Adipocyte (in vitro differentiated cells): ENCODE data around the gene TMEM106A.
A peak's percentile ranks its signal among the peaks of the same experiment; 100 is the strongest.
"Not testable (repeated sequence)": the region's sequence is repeated elsewhere in the genome, so short reads cannot be mapped to it uniquely, and the experiment has no call there.

ENCODE experiments used
- DNase-seq: peaks from one replicate; pipeline ENCODE4 v3.0.0-alpha.2; 2015; ENCODE audit warnings: low read depth
- H3K27me3 ChIP-seq: replicated peaks from 2 replicates; pipeline ENCODE4 v1.7.0; 2013; ENCODE audit warnings: mild to moderate bottlenecking, low read length, moderate library complexity; ENCODE audit not compliant: control insufficient read depth, insufficient read depth
- H3K36me3 ChIP-seq: 2 replicates; pipeline ENCODE4 v1.7.0; 2013; ENCODE audit warnings: low read length, mild to moderate bottlenecking, moderate library complexity; ENCODE audit not compliant: control insufficient read depth, insufficient read depth, severe bottlenecking
- H3K4me1 ChIP-seq: 2 replicates; pipeline ENCODE4 v1.7.0; 2013; ENCODE audit warnings: mild to moderate bottlenecking, low read length, moderate library complexity; ENCODE audit not compliant: control insufficient read depth, insufficient read depth
- H3K4me3 ChIP-seq: 2 replicates; pipeline ENCODE4 v1.7.0; 2013; ENCODE audit warnings: mild to moderate bottlenecking, low read length, moderate library complexity
- H3K9ac ChIP-seq: 2 replicates; pipeline ENCODE4 v1.7.0; 2013; ENCODE audit warnings: mild to moderate bottlenecking, low read length, moderate library complexity
- H3K9me3 ChIP-seq: 2 replicates; pipeline ENCODE4 v1.7.0; 2013; ENCODE audit warnings: mild to moderate bottlenecking, low read length, moderate library complexity; ENCODE audit not compliant: control insufficient read depth

The TMEM106A gene

DNA sequence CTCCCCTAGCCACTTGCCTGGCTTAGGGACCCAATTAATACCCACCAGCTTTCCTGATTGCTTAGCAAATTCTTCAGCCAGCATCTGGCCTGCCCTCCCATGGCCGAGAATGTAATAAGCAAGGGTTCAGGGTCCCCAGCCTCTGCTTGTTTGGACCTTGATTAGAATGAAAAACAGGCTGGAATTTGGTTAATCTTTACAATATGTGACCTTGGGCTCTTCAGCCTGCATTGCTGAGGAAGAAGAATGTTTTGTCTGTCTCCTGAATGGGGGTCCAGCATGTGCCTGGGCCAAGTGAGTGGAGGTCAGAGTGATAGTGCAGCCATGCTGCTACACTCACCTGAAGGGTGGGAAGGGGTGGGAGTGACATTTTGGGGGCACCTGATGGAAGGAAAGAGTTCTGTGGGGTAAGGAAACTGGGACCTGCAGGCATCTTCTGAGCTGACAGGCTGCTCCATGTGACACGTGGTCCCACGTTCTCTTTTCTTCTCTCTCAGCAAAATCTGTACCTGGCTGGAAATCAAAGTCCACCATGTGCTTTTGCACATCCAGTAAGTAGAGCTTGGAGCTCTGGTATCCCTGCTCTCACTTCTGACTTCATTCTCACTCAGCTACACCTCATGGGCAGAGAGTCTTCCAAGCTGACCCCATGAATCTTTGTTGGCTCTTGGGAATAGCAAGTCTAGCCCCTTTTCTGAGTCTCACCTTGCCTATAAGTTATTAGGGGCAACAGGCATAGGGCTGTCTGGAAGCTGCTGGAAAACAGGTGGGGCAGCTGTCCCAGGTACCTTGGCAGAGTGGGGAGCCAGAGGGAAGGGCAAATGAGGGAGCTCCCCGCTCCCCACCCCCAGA is 5.3 kb downstream of the TMEM106A start:
- Histone ChIP-seq H3K4me1 (peaks cover 16% of the 10 kb centered on the region), H3K9ac (no peak overlapping the region), H3K9me3 (no peaks in the 10 kb centered on the region), H3K4me3 (no peak overlapping the region), H3K27me3 (no peaks in the 10 kb centered on the region), H3K36me3 (peaks cover 16% of the 10 kb centered on the region)
- no peak for DNase-seq

DNA sequence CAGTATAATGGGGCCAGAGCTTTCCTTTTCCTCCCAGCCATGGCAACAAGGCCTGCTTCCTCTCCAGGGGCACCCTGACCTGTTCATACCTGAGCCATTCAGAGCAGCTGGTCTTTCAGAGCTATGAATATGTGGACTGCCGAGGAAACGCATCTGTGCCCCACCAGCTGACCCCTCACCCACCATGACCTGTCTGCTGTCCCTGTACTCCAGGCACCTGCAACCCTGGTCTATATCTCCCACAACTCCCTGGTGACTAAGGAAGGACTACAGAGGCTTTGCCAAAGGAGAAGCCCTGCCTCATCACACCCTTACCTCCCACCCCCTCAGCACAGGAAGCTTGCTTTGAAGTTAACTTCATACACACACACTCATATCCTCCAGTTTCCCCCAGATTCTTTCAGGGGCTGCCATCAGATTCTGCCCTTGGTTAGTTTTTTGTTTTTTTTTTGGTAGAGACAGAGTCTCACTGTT is 6.0 kb downstream of the TMEM106A start:
- no peaks in the 10 kb centered on the region for H3K27me3 ChIP-seq
- DNase-seq = no peak
- H3K9ac ChIP-seq = no peak overlapping the region

GRCh38 chr17:43219001-43219400 is 7.3 kb downstream of the TMEM106A start:
- H3K4me1 ChIP-seq = peaks cover 5% of the 10 kb centered on the region
- DNase-seq = no peak
- peaks cover 16% of the 10 kb centered on the region for H3K36me3 ChIP-seq
- H3K27me3 ChIP-seq = no peaks in the 10 kb centered on the region
- no peaks in the 10 kb centered on the region for H3K9me3 ChIP-seq
- no peak overlapping the region for H3K4me3 ChIP-seq
- H3K9ac ChIP-seq = no peak overlapping the region

More for the DNA sequence above, 6.0 kb downstream of the TMEM106A start:
- Histone ChIP-seq H3K4me3 (no peak overlapping the region), H3K9me3 (no peaks in the 10 kb centered on the region), H3K4me1 (peaks cover 9% of the 10 kb centered on the region), H3K36me3 (peaks cover 16% of the 10 kb centered on the region)

DNA sequence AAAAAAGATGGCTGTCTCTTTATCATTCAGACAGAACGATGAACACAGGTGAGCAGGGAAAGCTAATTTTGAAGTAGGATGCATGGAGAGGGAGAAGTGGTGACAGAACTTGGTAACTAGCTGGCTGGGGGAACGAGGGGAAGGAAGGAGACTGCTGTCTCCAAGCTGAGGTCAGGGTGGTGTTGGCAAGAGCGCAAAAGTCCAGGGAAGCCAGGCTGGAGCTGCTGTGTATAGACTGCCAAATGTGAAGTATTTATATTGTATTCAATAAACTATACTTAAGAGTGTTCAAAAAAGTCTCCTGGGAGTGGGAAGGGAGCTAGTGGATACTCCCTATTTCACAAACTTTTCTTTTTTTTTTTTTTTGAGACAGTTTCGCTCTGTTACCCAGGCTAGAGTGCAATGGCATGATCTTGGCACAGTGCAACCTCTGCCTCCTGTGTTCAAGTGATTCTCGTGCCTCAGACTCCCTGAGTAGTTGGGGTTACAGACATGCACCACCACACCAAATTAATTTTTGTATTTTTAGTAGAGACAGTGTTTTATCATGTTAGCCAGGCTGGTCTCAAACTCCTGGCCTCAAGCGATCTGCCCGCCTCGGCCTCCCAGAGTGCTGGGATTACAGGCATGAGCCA is 8.2 kb downstream of the TMEM106A start:
- H3K4me3 ChIP-seq = no peak overlapping the region
- no peak overlapping the region for H3K9ac ChIP-seq
- H3K27me3 ChIP-seq = no peaks in the 10 kb centered on the region
- H3K36me3 ChIP-seq = peaks cover 20% of the 10 kb centered on the region
- H3K4me1 ChIP-seq = peaks cover 5% of the 10 kb centered on the region
- DNase-seq = no peak
- no peaks in the 10 kb centered on the region for H3K9me3 ChIP-seq

- Histone ChIP-seq H3K9me3 (no peaks in the 10 kb centered on the region), H3K4me1 (peaks cover 5% of the 10 kb centered on the region), H3K4me3 (no peak overlapping the region), H3K27me3 (no peaks in the 10 kb centered on the region), H3K9ac (no peak overlapping the region), H3K36me3 (peaks cover 20% of the 10 kb centered on the region)
- no peak for DNase-seq
Measured at GRCh38 chr17:43220511-43221125, 8.9 kb downstream of the TMEM106A start.

DNA sequence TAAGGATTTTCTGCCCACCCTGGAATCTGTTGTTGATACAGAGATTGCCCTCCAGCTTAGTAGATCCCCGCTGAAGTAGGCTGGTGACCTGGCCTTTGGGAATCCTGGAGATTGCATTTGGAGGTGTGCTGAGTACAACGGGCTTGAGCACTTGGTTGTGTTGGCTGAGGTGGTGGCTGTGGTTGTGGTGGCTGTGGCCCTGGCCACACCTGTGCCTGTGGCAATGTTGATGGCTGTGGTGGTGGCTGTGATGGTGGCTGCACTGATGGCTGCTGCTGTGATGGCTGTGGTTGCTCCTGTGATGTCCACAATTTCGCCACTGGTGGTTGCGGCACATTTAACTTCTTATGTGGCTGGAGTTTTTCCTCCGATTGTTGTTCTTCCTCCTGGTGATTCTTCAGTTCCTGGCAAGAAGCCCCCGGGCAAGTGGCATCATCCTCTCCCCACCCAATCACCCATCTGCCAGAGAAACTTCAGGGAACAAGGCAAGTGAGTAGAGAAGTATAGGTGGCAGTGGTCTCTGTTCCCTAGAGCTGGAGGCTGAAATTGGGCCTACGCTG is 12.6 kb downstream of the TMEM106A start:
- Histone ChIP-seq H3K4me3 (no peak overlapping the region), H3K36me3 (peaks cover 4% of the 10 kb centered on the region), H3K9me3 (no peaks in the 10 kb centered on the region), H3K27me3 (no peaks in the 10 kb centered on the region), H3K9ac (no peak overlapping the region), H3K4me1 (peaks cover 5% of the 10 kb centered on the region)
- no peak for DNase-seq

DNA sequence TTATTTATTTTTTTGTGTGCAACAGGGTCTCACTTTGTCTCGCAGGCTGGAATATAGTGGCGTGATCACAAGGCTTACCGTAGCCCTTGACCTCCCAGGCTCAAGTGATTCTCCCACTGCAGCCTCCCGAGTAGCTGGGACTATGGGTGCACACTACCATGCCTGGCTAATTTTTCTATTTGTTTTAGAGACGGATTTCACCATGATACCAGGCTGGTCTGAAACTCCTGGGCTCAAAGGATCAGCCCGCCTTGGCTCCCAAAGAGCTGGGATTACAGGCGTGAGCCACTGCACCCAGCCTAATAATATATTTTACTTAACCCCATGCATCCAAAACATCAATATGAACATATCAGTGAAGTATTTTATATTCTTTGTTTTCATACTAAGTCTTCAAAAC is 14.7 kb downstream of the TMEM106A start:
- H3K36me3 ChIP-seq = peaks cover 4% of the 10 kb centered on the region
- no peaks in the 10 kb centered on the region for H3K9me3 ChIP-seq
- no peaks in the 10 kb centered on the region for H3K4me1 ChIP-seq

GRCh38 chr17:43228020-43228782 is 16.5 kb downstream of the TMEM106A start, which contains the start of gene CCDC200:
CCDC200 (minus strand) TSS chr17:43228623; CDS start chr17:43228554, 69 bp downstream.
- not testable (repeated sequence) for H3K9ac ChIP-seq, H3K9me3 ChIP-seq, H3K4me1 ChIP-seq, DNase-seq, H3K4me3 ChIP-seq, H3K27me3 ChIP-seq, H3K36me3 ChIP-seq

More for the DNA sequence above, 14.7 kb downstream of the TMEM106A start:
- no peaks in the 10 kb centered on the region for H3K27me3 ChIP-seq
- no peak overlapping the region for H3K9ac ChIP-seq
- no peak overlapping the region for H3K4me3 ChIP-seq
- no peak for DNase-seq

- Histone ChIP-seq H3K9ac (peak overlapping the region; percentile 53), H3K4me3 (peak overlapping the region; percentile 53)
- H3K27me3 ChIP-seq, H3K9me3 ChIP-seq, H3K36me3 ChIP-seq, DNase-seq, H3K4me1 ChIP-seq: not testable (repeated sequence)
Measured at GRCh38 chr17:43231205-43232020, 19.7 kb downstream of the TMEM106A start.

DNA sequence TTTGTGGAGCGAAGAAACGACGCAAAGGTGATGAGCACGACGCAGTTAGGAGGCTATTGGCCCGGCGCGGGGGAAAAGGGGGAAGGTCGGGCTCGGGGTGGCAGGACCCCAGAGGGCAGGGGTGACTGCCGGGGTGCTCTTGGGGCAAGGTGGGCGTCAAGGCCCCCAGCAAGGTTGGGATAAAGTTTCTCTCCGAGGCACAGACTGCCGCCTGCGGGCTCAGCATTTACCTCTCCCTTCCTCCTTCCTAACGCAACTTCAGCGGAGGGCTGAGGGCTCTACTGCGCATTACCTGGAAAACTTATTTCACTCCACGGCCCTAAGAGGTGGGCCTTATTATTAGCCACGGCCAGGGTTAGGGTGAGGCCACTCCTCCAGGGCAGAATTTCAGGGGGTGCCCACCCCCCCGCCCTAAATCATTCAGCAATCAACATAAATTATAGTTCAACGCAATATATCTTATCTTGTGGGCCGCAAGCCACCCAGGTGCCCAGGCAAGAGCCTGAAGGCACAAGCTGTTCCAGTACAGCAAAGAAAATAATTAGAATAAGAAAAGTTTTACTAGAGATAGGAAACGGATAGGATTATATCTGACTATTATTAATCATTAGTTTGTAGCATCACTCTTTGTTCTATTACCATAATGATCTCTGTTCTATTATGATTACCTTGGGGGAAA is 20.5 kb downstream of the TMEM106A start:
- DNase-seq, H3K9me3 ChIP-seq, H3K4me1 ChIP-seq, H3K27me3 ChIP-seq, H3K36me3 ChIP-seq: not testable (repeated sequence)
- peak overlapping the region; percentile 53 for H3K9ac ChIP-seq
- H3K4me3 ChIP-seq = peak overlapping the region; percentile 53
